NCI-H2196 (cell line): Measurements from ENCODE around the gene SLC39A10.
"Not testable (repeated sequence)": the region's sequence is repeated elsewhere in the genome, so short reads cannot be mapped to it uniquely, and the experiment has no call there.

ENCODE experiments used
- DNase-seq: peaks from one replicate; lab custom pipeline; 2025; ENCODE audit not compliant: unreplicated experiment; lab: John Stamatoyannopoulos, UW

SLC39A10 gene

DNA sequence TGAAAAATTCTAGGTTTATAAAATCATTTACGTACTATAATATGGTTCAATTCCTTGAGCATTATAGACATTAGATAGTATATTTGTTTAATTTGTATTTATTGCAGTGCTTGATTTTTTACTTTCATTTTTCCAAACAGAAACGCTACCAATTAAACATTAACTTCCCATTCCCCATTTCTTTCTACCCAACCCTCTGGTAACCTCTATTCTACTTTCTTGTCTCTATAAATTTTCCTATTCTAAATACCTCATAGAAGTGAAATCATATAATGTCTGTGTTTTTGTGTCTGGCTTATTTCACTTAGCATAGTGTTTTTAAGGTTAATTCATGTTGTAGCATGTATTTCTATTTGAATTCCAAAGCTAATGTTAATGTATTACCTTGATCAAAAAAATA, 11.6 kb upstream of the SLC39A10 start:
- DNase-seq, result no peak

DNA sequence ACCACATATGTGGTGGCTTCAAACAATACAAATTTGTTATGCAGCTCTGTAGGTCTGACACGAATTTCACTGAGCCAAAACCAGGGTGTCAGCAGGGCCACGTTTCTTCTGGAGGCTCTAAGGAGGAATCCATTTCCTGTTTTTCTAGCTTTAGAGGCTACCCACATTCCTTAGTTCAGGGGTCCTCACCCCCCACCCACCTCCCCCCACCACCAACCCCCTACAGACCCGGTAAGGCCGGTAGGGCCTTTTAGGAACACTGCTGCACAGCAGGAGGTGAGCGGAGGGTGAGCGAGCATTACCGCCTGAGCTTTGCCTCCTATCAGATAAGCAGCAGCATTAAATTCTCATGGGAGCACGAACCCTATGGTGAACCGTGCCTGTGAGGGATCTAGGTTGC, 10.6 kb upstream of the SLC39A10 start:
- DNase-seq, result no peak

DNA sequence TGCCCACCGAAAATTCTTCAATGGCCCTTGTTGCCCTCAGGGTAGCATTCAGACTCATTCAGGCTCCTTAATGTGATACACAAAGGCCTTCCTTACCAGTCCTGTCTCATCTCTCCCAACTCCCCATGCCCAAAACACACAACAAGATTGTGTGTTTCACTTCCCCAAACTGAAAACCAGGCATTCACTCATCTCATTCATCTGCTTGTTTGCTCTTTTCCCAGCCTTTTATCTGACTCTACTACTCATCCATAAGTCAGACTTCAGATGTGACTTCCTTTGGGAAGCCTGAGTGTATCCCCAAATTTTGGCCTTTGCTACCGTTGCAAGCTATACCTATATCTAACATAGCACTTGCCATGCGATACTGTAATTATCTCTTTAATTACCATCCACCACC, 9.7 kb upstream of the SLC39A10 start:
- DNase-seq, result no peak

- DNase-seq, result not testable (repeated sequence)
Observed at GRCh38 chr2:195648370-195648769, 8.7 kb upstream of the SLC39A10 start.

DNA sequence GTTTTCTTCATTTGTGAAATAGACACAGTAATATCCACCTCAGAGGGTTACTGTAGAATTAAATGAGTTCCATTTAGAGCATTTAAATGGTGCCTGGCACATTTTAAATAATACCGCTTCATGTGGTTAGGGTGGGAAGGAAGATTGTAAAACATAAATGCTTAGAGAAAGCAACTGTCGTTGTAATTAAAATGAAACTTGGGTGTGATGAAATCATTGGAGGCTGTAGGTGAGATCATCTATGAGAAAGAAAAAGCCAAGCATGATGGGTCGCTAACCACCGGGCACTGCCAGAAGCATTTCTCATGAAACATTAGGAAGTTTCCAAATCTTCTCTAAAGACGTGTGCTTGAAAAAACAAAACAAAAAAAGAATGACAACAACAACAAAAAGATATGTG, 8.2 kb upstream of the SLC39A10 start:
- no peak for DNase-seq

DNA sequence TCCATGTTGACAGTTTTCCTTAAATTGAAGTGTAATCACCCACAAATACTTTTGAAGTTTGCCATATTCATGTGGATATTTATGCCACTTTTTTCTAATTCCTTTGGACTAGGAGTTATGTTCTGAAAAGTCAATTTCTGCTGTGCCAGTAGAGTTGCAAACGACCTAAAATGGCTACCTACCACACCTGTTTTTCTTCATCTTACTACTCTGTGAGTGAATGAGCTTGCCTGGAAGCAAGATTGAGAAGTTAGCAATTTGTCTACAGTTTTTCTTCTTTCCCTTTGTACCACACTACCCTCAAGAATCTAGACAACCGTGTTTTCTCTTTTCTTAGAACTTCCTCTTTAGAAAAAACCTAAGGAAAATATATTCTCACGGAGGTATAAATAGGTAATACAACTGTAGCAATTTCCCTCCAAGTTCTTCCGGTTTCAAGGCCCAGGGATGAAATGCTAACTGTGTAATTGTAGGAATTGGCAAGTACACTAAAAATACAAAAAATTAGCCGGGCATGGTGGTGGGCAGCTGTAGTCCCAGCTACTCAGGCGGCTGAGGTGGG, 7.3 kb upstream of the SLC39A10 start:
- DNase-seq, result no peak

DNA sequence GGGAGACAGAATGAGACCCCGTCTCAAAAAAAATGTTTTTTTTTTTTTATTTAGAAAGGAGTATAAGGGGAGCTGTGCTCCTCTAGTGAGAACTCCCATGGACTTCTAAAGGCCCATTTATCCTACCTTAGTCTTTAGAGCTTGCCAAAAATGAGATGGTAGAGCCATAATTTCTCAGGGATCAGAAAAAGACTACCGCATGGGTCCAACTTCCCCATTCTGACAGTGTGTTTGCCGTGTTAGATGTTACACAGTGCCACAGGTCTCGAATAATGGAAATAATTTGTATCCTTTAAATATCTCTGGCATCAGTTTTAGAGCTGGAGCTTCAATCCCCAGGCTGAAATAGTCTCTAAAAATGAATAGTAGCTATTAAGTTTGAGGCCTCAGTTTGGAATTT, 6.0 kb upstream of the SLC39A10 start:
- DNase-seq, result no peak

- no peak for DNase-seq
Observed at GRCh38 chr2:195652911-195653310, 4.1 kb upstream of the SLC39A10 start.

- peak; percentile 34 for DNase-seq
Observed at GRCh38 chr2:195656161-195656858, 716 bp upstream of the SLC39A10 start.

DNA sequence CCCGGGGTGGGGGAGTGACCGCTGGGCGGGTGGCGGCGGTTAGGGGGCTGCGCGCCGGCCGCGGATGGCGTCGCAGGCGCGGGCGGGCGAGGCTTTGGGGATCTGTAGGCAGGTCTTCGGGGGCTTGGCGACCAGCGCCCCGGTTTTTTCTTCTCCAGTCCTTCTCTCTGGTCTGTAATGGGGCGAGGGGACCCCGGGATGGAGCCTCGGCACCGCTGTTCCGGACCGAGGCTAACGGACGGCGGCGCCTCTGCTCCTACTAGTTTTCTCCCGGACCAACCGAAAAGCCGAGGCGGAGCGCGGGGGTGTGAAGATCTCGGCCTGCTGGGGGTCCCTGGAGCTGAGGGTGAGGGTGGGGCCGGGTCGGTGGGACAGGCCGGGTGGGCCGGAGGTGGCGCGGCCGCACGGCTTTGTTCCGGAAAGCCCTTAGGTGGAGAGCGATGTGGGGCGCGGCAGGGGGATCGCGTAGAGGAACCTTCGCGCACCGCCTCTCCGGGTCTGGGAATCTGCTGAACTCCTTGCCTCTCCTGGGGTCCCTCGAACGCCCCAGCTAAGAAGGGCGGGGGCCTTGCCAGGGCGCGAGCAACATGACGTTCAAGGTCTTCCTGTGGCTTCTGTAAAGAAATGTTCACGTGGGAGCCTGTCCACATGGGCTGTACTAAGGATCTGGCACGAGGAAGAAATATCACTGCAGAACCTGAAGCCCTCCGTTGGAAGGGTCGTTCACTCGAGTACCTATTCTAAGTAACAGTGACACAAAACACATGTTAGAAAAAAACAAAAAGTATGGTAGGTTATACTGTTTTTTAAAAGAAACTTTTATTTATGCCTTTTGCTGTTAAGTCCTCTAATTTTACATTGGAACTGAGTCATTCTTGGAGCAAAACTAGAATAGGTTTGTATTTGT, 861 bp downstream of the SLC39A10 start:
- DNase-seq, result peak; percentile 28

- peak; percentile 31 for DNase-seq
Observed at GRCh38 chr2:195658541-195658890, 1.5 kb downstream of the SLC39A10 start.

DNA sequence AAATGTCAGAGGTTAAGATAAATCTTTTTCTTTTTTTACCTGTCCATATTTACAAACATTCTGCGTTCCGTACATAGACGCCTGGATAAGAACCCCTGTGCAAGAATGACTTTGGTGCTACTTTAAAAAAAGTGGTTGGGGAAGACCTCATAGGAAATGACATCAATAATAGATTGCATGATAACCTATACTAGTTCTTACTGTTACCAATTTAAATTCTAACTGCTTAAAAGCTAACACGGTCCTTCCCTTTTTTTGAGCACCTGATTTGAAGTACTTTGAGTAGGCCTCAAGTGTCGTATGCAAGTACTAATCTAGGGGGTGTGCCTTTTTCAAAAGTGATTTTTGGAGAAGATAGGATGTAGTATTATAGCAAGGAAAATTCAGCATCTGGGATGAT, 2.1 kb downstream of the SLC39A10 start:
- DNase-seq, result no peak

- peak; percentile 74 for DNase-seq
Observed at GRCh38 chr2:195659982-195660890, 3.2 kb downstream of the SLC39A10 start.

DNA sequence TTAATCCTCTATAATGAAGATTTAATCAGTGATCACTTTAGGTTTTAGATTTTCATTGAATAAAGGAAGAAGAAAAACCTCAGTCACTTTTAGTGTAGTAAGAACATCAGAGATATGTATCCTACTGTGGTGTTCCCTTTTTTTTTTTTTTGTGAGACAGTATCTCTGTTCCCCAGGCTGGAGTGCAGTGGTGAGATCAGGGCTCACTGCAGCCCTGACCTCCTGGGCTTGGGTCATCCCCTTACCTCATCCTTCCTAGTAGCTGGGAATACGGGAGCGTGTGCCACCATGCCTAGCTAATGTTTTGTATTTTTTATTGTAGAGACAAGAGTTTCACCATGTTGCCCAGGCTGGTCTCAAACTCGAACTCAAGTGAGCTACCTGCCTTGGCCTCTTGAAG, 5.1 kb downstream of the SLC39A10 start:
- DNase-seq, result no peak

DNA sequence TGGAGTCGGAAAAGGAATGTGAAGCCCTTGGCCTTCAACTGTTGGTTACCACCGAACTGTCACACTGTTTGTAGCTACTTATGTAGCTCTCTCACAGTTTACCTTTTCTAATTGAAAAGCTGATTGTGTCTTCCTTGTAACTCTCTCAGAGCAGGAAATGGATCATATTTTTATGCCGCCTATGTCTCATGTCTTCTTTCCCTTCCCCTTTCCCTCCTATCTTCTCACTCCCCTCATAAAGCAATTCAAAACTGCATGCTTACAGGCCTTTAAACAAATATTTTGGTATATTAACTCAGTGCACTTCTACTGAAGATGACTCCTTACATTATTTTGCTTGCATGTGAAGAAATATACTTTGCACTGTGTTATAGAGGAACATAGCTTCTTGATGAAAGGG, 6.0 kb downstream of the SLC39A10 start:
- DNase-seq, result no peak

GRCh38 chr2:195664528-195664927, 7.5 kb downstream of the SLC39A10 start:
- no peak for DNase-seq

GRCh38 chr2:195665153-195665552, 8.1 kb downstream of the SLC39A10 start:
- not testable (repeated sequence) for DNase-seq

DNA sequence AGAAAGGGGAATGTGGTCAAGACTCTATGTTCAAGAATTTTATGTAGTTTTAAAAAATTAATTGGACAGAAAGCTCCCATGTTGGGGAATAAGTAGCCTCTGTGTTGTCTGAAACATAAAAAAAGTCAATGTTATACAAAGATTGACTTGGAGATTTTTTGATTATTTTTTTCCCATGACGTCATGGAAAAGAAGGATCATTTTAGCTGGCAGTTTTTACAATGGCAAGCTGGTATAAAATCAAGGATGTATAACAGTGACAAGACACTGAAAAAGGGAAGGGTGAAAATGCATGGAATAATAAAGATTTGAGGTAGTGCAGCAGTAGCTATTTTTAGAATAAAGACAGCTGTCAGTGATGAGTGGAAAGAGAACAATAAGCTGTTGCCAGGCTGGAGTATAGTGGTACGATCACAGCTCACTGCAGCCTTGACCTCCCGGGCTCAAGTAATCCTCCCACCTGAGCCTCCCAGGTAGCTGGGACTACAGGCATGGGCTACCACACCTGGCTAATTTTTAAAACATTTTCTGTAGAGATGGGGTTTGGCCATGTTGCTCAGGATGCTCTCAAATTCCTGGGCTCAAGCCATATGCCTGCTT, 9.2 kb downstream of the SLC39A10 start:
- no peak for DNase-seq

GRCh38 chr2:195667974-195668373, 10.9 kb downstream of the SLC39A10 start:
- DNase-seq, result no peak

GRCh38 chr2:195670191-195670590, 13.2 kb downstream of the SLC39A10 start:
- DNase-seq, result no peak

GRCh38 chr2:195671563-195671962, 14.5 kb downstream of the SLC39A10 start:
- DNase-seq, result no peak
